SU-DHL-6 (cell line): ENCODE results near the gene CDKAL1.

Source experiments
- EZH2phosphoT487 ChIP-seq: fragments of 200-600 bp; sonication (generic), shearing (Covaris generic); conservative IDR thresholded peaks from 2 replicates; pipeline ENCODE4 v1.6.1; 2018; ENCODE audit warnings: mild to moderate bottlenecking, antibody characterized with exemption, low read length, moderate library complexity, mixed read lengths
- TF ChIP-seq, protein P1 (sequence below): fragments of 200-600 bp; sonication (generic); IDR thresholded peaks from one replicate; pipeline ENCODE4 v1.5.1; 2017; ENCODE audit warnings: antibody characterized with exemption, mild to moderate bottlenecking, low read length, moderate library complexity; ENCODE audit not compliant: insufficient read depth, poor library complexity, severe bottlenecking

GRCh38 chr6:20811109-20811761, 277.0 kb downstream of the CDKAL1 start:
- TF ChIP-seq, protein P1, sequence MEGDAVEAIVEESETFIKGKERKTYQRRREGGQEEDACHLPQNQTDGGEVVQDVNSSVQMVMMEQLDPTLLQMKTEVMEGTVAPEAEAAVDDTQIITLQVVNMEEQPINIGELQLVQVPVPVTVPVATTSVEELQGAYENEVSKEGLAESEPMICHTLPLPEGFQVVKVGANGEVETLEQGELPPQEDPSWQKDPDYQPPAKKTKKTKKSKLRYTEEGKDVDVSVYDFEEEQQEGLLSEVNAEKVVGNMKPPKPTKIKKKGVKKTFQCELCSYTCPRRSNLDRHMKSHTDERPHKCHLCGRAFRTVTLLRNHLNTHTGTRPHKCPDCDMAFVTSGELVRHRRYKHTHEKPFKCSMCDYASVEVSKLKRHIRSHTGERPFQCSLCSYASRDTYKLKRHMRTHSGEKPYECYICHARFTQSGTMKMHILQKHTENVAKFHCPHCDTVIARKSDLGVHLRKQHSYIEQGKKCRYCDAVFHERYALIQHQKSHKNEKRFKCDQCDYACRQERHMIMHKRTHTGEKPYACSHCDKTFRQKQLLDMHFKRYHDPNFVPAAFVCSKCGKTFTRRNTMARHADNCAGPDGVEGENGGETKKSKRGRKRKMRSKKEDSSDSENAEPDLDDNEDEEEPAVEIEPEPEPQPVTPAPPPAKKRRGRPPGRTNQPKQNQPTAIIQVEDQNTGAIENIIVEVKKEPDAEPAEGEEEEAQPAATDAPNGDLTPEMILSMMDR: no peak
- no peak for TF ChIP-seq EZH2phosphoT487
